ENCODE measurements around the gene TDRD9. TPM values are rescaled to one million over a fixed set of nuclear protein-coding genes. Genes with fewer than 3 reads are reported as not detected.

TDRD9 gene
- total RNA-seq, 2 donors from 2014 or later: 8.6 to 20.8 TPM

- H3K9me3 ChIP-seq: peaks cover 0 to 10% of the 10 kb centered on the region in 2 donors
- no peak overlapping the region for H3K27ac ChIP-seq
- DNase-seq (ENCODE audit: low spot score): no peak
- no peak overlapping the region for H3K4me3 ChIP-seq
- H3K27me3 ChIP-seq: no peaks in the 10 kb centered on the region
- H3K4me1 ChIP-seq: no peaks in the 10 kb centered on the region
- no peaks in the 10 kb centered on the region for H3K36me3 ChIP-seq
- TF ChIP-seq, protein P1, sequence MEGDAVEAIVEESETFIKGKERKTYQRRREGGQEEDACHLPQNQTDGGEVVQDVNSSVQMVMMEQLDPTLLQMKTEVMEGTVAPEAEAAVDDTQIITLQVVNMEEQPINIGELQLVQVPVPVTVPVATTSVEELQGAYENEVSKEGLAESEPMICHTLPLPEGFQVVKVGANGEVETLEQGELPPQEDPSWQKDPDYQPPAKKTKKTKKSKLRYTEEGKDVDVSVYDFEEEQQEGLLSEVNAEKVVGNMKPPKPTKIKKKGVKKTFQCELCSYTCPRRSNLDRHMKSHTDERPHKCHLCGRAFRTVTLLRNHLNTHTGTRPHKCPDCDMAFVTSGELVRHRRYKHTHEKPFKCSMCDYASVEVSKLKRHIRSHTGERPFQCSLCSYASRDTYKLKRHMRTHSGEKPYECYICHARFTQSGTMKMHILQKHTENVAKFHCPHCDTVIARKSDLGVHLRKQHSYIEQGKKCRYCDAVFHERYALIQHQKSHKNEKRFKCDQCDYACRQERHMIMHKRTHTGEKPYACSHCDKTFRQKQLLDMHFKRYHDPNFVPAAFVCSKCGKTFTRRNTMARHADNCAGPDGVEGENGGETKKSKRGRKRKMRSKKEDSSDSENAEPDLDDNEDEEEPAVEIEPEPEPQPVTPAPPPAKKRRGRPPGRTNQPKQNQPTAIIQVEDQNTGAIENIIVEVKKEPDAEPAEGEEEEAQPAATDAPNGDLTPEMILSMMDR (IDR thresholded peaks at IDR 0.05): peak in 1 of 2 donors; percentile 57
These were observed 147.4 kb downstream of the TDRD9 start for GRCh38 chr14:104075530-104076151.

DNA sequence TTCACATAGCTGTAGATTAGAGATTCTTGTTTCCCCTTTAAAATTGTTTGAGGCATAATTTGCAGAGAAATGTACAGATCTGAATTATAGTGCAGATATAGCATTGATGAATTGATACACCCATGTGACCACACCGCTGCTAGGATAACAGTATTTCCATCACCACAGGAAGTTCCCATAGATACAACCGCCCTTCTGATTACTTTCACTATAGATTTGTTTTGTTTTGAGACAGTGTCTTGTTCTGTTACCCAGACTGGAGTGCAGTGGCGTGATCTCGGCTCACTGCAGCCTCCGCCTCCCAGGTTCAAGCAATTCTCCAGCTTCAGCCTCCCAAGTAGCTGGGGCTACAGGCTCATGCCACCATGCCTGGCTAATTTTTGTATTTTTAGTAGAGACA is 148.5 kb downstream of the TDRD9 start:
- TF ChIP-seq, protein P1 (IDR thresholded peaks at IDR 0.05): no peak
- no peak overlapping the region for H3K27ac ChIP-seq
- no peaks in the 10 kb centered on the region for H3K36me3 ChIP-seq
- H3K9me3 ChIP-seq: peaks cover 0 to 10% of the 10 kb centered on the region in 2 donors
- H3K4me1 ChIP-seq: no peaks in the 10 kb centered on the region
- H3K4me3 ChIP-seq: no peak overlapping the region
- DNase-seq (ENCODE audit: low spot score): no peak
- H3K27me3 ChIP-seq: no peaks in the 10 kb centered on the region

GRCh38 chr14:104078031-104078455 is 149.8 kb downstream of the TDRD9 start:
- Histone ChIP-seq H3K27ac (no peak overlapping the region), H3K4me3 (no peak overlapping the region), H3K27me3 (no peaks in the 10 kb centered on the region), H3K9me3 (peaks cover 0 to 10% of the 10 kb centered on the region in 2 donors), H3K36me3 (no peaks in the 10 kb centered on the region), H3K4me1 (peaks cover 0 to 8% of the 10 kb centered on the region in 2 donors)
- peak; percentile 86 for DNase-seq (ENCODE audit: low spot score)
- TF ChIP-seq, protein P1 (IDR thresholded peaks at IDR 0.05): peak; percentile 97 to 99

DNA sequence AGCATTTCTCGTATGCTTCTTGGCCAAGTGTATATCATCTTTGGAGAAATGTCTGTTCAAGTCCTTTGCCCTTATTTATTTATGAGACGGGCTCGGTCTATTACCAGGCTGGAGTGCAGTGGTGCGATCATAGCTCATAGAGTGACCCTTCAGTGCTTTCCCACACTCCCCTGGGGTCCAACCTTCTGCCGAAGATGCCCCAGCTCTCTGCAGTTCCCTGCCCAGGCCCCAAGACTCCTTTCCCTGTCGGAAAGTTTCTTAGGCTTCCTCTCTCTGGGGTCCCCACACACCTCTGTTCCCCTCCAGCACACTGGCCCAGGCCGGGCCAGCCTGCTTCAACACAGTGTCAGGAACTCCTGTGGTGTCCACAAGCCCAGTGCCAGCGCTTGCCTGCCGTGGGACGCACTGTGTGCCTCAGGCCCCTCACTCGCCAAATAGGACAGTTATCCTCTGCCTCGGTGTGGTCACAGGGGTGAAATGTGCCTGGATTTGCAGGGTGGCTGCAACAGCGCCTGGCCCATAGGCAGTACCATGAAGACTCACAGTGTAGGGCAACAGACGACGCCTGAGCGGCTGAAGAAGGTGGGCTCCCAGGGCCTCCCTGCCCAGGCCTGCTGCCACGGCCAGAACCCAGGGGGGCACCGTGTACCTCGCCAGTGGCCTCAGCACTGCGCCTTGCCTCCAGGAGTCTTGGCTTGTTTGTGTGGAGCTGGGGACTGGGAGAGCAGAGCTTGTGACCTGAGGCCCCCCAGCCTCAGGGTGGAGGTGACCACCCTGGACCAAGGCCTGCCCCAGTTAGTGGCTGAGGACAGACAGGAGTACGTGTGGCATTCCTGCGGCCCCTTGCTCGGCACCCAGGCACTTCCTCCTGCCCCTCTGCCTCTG is 152.4 kb downstream of the TDRD9 start:
- Histone ChIP-seq H3K36me3 (no peaks in the 10 kb centered on the region), H3K4me3 (no peak overlapping the region), H3K9me3 (no peaks in the 10 kb centered on the region), H3K4me1 (peaks cover 0 to 31% of the 10 kb centered on the region in 2 donors), H3K27ac (no peak overlapping the region), H3K27me3 (no peaks in the 10 kb centered on the region)
- no peak for DNase-seq (ENCODE audit: low spot score)
- TF ChIP-seq, protein P1 (IDR thresholded peaks at IDR 0.05): no peak

DNA sequence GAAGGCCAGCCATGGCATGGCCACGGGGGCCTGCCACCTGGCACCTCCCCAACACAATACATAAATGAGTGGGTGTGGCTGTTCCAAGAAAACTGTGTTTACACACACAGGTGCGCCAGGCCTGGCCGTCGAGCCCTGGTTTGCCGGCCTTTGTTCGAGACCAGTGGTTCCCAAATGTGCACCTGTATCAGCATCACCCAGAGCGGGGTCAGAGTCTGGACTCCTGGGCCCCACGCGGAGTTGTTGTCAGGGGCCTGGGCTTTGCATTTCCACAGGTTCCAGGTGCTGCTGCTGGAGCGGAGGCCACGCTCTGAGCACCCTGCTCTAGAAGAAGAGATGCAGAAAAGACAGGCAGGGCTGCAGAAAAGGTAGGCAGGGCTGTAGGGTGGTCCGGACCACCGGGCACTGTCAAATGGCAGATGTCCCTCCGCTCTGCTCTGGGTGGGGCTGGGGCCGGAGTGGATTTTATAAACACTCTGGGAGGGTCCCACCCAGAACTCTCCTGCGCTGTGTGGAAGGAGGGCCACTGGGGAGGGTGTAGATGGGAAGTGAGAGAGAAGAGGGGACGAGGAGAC is 153.1 kb downstream of the TDRD9 start:
- no peaks in the 10 kb centered on the region for H3K9me3 ChIP-seq
- no peak overlapping the region for H3K4me3 ChIP-seq
- H3K27me3 ChIP-seq: no peaks in the 10 kb centered on the region
- DNase-seq (ENCODE audit: low spot score): no peak
- TF ChIP-seq, protein P1 (IDR thresholded peaks at IDR 0.05): no peak
- H3K36me3 ChIP-seq: no peaks in the 10 kb centered on the region
- H3K4me1 ChIP-seq: peaks cover 0 to 38% of the 10 kb centered on the region in 2 donors
- H3K27ac ChIP-seq: peak overlapping the region in 1 of 2 donors; percentile 94
